Measurements from ENCODE around the gene CYP20A1. TPM values are rescaled to one million over a fixed set of nuclear protein-coding genes. Genes with fewer than 3 reads are reported as not detected.

Gene CYP20A1
- total and polyA plus RNA-seq, 3 donors from 2014 or later = 16.9 to 40.8 (median 38.7) TPM

- Histone ChIP-seq H3K27ac (peak overlapping the region; percentile 94 to 95), H3K27me3 (no peaks in the 10 kb centered on the region), H3K36me3 (ENCODE audit: low read depth, missing control alignments) (no peaks in the 10 kb centered on the region), H3K4me3 (peak overlapping the region; percentile 97 to 98), H3K4me1 (peaks cover 17% of the 10 kb centered on the region), H3K9me3 (no peaks in the 10 kb centered on the region)
- WGBS, 2 donors = 0% methylated on average over 10 to 31 of the region's 31 CpGs
- intact Hi-C loops (cut with DNase I; ENCODE audit: low total_unique reads) = no loop called here
- TF ChIP-seq POLR2A (IDR thresholded peaks at IDR 0.05) (no peak), CTCF (IDR thresholded peaks at IDR 0.05) (no peak)
- DNase-seq = peak; percentile 54
Measured at GRCh38 chr2:203328760-203329540, 90.1 kb downstream of the CYP20A1 start.

GRCh38 chr2:203330434-203330833 is 91.6 kb downstream of the CYP20A1 start:
- no peak for DNase-seq
- Histone ChIP-seq H3K4me1 (peaks cover 17% of the 10 kb centered on the region), H3K9me3 (no peaks in the 10 kb centered on the region), H3K4me3 (no peak overlapping the region), H3K27me3 (no peaks in the 10 kb centered on the region), H3K36me3 (ENCODE audit: low read depth, missing control alignments) (no peaks in the 10 kb centered on the region), H3K27ac (no peak overlapping the region)
- TF ChIP-seq POLR2A (IDR thresholded peaks at IDR 0.05) = no peak
- no peak for TF ChIP-seq CTCF (IDR thresholded peaks at IDR 0.05)
- intact Hi-C loops (cut with DNase I; ENCODE audit: low total_unique reads) = no loop called here

- Histone ChIP-seq H3K4me3 (no peak overlapping the region), H3K27me3 (no peaks in the 10 kb centered on the region), H3K27ac (no peak overlapping the region), H3K36me3 (ENCODE audit: low read depth, missing control alignments) (no peaks in the 10 kb centered on the region), H3K9me3 (no peaks in the 10 kb centered on the region), H3K4me1 (no peaks in the 10 kb centered on the region)
- WGBS, 2 donors = 70 to 88% methylated on average over 4 of the region's 4 CpGs
- TF ChIP-seq POLR2A (IDR thresholded peaks at IDR 0.05) (no peak), CTCF (IDR thresholded peaks at IDR 0.05) (no peak)
- intact Hi-C loops (cut with DNase I; ENCODE audit: low total_unique reads) = no loop called here
- DNase-seq = no peak
Measured at GRCh38 chr2:203338322-203338721, 99.5 kb downstream of the CYP20A1 start.

GRCh38 chr2:203340791-203341487 is 102.1 kb downstream of the CYP20A1 start:
- DNase-seq = no peak
- Histone ChIP-seq H3K4me1 (no peaks in the 10 kb centered on the region), H3K27ac (no peak overlapping the region), H3K36me3 (ENCODE audit: low read depth, missing control alignments) (no peaks in the 10 kb centered on the region), H3K9me3 (no peaks in the 10 kb centered on the region), H3K4me3 (no peak overlapping the region), H3K27me3 (no peaks in the 10 kb centered on the region)
- TF ChIP-seq CTCF (IDR thresholded peaks at IDR 0.05) = no peak
- no peak for TF ChIP-seq POLR2A (IDR thresholded peaks at IDR 0.05)
- intact Hi-C loops (cut with DNase I; ENCODE audit: low total_unique reads) = no loop called here
- WGBS, 2 donors = 85 to 86% methylated on average over 6 of the region's 6 CpGs

All from testis (tissue), 3 donors.